Measurements from ENCODE around the gene KCTD4.
"Not testable (repeated sequence)": the region's sequence is repeated elsewhere in the genome, so short reads cannot be mapped to it uniquely, and the experiment has no call there.

The KCTD4 gene

GRCh38 chr13:45200701-45201232, at the start of gene KCTD4:
TSS of gene KCTD4 (minus strand) at chr13:45201045. CDS start at chr13:45194567, 6,478 bp downstream.
- no peak for DNase-seq

DNA sequence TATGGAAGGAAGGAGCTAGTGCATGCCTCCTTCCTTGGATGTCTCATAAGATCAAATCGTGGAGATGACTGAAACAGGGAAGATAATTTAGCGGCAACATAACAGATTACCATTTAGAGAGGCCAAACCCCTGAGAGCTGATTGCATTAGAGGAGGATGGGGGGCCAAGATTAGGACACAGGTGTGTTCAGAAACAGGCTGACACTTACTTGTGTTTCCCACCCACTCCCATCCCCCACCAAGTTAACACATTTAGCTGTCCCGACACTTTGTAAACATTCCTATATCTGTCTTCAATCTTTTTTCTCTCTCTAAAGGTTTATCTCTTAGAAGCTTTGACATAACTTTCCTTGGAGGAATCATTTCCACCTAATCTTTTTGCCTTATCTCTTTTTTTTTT, 48.8 kb upstream of the KCTD4 start:
- no peak for DNase-seq

DNA sequence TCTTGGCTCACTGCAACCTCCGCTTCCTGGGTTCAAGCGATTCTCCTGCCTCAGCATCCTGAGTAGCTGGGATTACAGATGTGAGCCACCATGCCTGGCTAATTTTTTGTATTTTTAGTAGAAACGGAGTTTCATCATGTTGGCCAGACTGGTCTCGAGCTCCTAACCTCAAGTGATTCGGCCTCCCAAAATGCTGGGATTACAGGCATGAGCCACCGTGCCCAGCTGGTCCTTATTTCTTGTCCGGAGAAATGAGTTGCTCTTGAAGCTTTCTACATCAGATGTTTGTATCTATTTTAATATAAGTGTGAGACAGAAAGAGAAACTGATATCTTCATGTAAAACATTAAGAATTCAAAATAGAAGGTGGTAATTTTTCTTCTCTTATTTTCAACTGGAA, 43.9 kb upstream of the KCTD4 start:
- not testable (repeated sequence) for DNase-seq

- DNase-seq = no peak
These were observed 42.2 kb upstream of the KCTD4 start for GRCh38 chr13:45243077-45243476.

DNA sequence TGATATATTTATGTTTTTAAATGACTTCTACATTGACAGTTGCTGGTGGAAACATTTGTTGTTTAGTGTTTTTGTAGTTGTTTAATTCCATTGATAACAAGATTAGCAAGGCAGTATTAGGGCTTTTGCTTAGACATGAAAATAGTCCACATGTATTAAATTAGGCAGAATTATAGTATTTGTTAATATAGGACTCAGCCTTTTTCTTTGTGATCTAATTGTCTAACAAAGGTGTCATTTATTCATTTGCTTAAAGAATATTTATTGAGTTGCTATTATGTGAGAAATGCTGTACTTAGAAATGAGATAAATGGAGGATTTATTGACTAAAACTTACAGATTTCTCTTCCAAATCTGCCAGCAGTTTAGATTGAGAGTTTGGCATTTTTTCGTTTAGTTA, 41.7 kb upstream of the KCTD4 start:
- DNase-seq = no peak

GRCh38 chr13:45242070-45242469, 41.2 kb upstream of the KCTD4 start:
- no peak for DNase-seq

DNA sequence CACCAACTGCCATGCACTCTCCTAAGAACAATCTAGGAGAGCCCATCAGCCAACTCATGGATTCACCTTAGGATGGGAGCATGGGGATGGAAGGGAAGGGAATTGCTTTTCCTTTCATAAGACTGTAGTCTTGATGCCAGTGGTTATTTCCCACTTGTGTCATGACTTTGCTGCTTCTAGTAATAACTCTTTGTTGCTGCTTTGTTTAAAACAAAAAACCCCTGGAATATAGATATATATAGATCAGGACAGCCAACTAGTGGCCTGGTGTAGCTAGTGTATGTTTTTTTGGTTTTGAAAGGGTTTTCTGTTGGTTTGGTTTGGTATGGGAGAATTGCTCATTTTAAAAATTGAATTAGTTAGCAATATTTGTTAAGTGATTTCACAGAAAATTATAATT, 39.3 kb upstream of the KCTD4 start:
- no peak for DNase-seq

DNA sequence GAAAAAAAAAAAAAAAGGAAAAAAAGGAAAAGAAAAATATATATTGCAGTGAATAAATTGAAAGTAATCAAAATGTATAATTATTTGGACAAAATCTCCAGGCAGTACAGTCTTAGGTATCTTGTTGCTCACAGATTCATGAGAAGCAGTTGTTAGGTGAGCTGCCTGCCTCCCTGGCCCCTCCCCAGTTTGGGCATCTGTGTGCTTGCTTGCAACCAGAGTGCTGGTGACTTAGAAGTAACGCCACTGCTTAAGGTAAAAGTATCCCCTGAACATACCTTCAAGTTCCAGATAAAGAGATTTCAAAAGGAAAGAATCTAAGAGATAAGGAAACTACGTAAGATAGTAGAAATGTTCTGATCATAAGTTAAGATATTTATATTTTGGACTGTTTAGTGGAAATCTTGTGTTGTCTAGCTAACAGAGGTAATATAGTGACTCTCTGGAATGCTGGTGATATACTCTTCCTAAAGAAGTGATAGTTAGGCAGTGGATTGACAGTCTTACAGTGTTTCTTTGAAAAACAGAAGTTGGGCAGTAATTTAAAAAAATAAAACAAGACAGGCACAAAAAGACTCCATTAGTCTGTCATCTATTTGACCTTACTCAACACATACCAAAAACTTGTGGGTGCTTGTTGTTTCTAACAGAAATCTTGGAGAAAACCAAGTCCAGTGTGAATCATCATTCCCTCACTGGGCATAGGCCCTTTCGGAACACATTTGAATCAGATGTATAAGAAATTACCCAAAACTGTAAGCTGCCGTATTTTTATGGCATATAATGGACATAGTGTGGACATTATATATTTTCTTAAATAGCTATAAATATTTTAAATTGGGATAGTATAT, 38.3 kb upstream of the KCTD4 start:
- no peak for DNase-seq

- DNase-seq = no peak
These were observed 31.7 kb upstream of the KCTD4 start for GRCh38 chr13:45232591-45232990.

DNA sequence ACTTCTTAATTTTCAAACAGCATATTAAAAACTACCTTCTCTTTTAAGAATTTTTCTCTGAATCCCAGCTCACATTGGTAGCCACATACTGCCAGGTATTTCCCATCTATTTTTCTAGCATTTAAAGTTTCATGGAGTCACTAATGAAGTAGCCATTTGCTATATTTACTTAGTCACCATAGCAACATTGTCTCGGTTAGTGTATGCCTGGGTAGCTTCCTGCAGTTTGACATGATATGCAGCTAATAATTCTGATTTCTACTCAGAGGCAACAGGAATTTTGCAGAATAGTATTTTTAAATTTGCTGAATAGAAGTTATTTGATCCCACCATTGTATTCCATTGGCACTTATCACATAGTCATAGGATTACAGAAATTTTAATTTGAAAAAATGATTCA, 30.9 kb upstream of the KCTD4 start:
- DNase-seq = no peak

GRCh38 chr13:45231305-45231704, 30.5 kb upstream of the KCTD4 start:
- DNase-seq = no peak

DNA sequence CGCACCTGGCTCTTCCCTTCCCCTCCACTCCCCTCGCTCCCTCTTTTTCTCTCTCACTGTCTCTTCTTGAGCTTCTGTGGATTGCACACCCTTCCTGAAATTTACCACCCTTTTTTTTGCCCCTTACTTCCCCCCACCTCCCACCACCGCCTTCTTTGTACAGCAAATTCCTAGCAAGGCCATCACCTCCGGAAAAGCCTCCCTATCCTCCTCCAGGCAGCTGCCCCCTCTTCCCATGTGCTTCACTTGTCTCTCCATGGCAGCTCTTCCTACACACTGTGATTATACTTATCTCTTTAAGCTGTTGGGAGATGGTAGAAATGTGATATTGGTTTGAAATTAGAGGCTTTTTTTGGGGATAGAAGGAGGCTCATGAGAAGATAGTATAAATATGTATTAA, 28.3 kb upstream of the KCTD4 start:
- no peak for DNase-seq

DNA sequence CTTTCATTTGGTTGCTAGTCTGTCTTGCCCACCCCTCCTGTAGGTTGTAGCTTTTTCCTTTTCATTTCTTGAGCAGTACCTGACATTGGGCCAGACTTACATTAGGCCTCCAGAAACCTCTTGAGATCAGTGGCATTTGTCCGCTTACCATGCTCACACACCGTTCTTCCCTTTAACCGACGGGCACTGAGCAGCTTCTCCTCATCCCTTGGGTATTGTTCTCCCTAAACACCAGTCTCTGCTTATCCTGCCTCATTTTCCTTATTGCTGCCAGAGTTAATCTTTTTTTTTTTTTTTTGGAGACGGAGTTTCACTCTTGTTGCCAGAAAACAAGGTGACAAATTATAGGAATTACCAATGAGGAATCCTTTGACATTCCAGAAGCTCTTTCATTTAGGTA, 27.2 kb upstream of the KCTD4 start:
- no peak for DNase-seq

DNA sequence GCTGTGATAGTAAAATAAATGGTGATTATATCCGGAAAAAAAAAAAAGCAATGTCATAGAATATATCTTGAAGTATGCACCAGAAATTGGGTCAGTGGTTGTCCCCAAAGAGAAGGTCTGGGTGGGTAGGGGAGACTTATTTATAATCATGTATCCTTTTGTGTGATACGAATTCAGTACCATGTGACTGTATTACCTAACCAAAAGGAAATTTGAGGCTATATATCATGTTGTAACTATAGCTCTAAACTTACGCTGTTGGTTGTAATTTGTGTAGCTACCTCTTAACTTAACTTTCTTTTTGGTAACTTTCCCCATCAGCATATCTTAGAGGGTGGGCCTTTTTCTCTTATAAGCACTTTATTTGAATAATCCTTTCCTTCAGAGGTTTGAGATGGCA, 25.2 kb upstream of the KCTD4 start:
- DNase-seq = no peak

DNA sequence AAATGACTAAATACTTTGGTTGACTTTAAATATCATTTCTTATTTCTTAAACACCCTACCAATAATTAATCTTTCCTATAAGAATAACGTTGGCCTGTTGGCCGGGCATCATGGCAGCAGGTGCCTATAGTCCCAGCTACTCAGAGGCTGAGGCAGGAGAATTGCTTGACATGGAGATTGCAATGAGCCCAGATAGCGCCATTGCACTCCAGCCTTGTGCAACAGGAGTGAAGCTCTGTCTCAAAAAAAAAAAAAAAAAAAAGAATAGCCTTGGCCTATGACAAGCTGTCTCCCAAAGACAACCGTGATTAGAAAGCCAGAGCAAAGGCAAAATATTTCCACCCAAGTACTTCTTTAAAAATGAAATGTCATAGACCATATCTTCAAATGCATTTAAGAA, 24.5 kb upstream of the KCTD4 start:
- no peak for DNase-seq

DNA sequence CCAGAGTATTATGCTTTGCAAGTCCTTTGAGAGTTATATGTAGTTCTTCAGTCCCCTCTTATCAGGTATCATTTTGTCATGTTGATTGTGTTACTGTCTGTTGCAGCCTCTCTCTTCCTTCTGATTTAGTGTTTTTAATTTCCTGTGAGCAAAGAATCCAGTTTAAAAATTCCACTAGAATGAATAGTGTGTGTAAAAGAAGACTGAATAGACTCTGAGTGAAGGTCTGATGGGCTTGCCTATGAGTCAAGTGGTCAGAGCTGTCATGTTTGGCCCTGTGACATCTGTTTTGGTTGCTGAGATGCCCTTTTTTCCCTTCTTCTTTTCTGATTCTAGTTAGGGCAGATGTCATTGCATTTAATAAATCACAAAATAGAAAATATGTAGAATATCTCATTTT, 23.3 kb upstream of the KCTD4 start:
- no peak for DNase-seq

GRCh38 chr13:45222919-45223318, 22.1 kb upstream of the KCTD4 start:
- DNase-seq = no peak

GRCh38 chr13:45222516-45222915, 21.7 kb upstream of the KCTD4 start:
- no peak for DNase-seq

GRCh38 chr13:45220403-45220802, 19.6 kb upstream of the KCTD4 start:
- no peak for DNase-seq

- no peak for DNase-seq
These were observed 19.1 kb upstream of the KCTD4 start for GRCh38 chr13:45219938-45220375.

GRCh38 chr13:45219123-45219891, 18.5 kb upstream of the KCTD4 start:
- DNase-seq = no peak

GRCh38 chr13:45218689-45219088, 17.8 kb upstream of the KCTD4 start:
- no peak for DNase-seq

GRCh38 chr13:45216193-45216592, 15.3 kb upstream of the KCTD4 start:
- no peak for DNase-seq
